Neural cell (in vitro differentiated cells): ENCODE results near the gene CSRNP3. TPM values are rescaled to one million over a fixed set of nuclear protein-coding genes. Genes with fewer than 3 reads are reported as not detected.

ENCODE experiments used
- H2AFZ ChIP-seq: fragments of 200-600, 300-800 bp; sonication (generic), shearing (Covaris generic); 2 replicates; pipeline ENCODE4 v1.6.0; 2014; ENCODE audit warnings: low read depth, mild to moderate bottlenecking, antibody characterized with exemption, low read length, moderate library complexity
- H3F3A ChIP-seq: fragments of 200-600 bp; shearing (Covaris generic); 2 replicates; pipeline ENCODE4 v1.6.1; 2016; ENCODE audit warnings: mild to moderate bottlenecking, moderate library complexity, mixed read lengths, antibody characterized with exemption, low read length; ENCODE audit not compliant: insufficient read depth, poor library complexity, severe bottlenecking
- H3K27ac ChIP-seq: fragments of 200-600, 300-800 bp; sonication (generic), shearing (Covaris generic); 2 replicates; pipeline ENCODE4 v1.5.1; 2014; ENCODE audit warnings: mild to moderate bottlenecking, low read length, moderate library complexity
- H3K27me3 ChIP-seq: fragments of 300-800, 200-600 bp; sonication (generic), shearing (Covaris generic); 2 replicates; pipeline ENCODE4 v1.6.0; 2014; ENCODE audit warnings: mild to moderate bottlenecking, low read depth, low read length, moderate library complexity; ENCODE audit not compliant: insufficient read depth
- H3K36me3 ChIP-seq: fragments of 300-800, 200-600 bp; sonication (generic), shearing (Covaris generic); 2 replicates; pipeline ENCODE4 v1.5.1; 2014; ENCODE audit warnings: mild to moderate bottlenecking, antibody characterized with exemption, low read length, moderate library complexity; ENCODE audit not compliant: insufficient read depth
- H3K4me2 ChIP-seq: fragments of 300-800, 200-600 bp; sonication (generic), shearing (Covaris generic); 2 replicates; pipeline ENCODE4 v1.6.0; 2014; ENCODE audit warnings: mild to moderate bottlenecking, low read length
- H3K4me3 ChIP-seq: fragments of 300-800, 200-600 bp; sonication (generic), shearing (Covaris generic); 2 replicates; pipeline ENCODE4 v1.5.1; 2014; ENCODE audit warnings: mild to moderate bottlenecking, low read length, moderate library complexity
- H3K79me2 ChIP-seq: fragments of 200-600 bp; shearing (Covaris generic); replicated peaks from 2 replicates; pipeline ENCODE4 v1.6.0; 2014; ENCODE audit warnings: mild to moderate bottlenecking, low read length, moderate library complexity; ENCODE audit not compliant: insufficient read depth
- H3K9ac ChIP-seq: fragments of 300-800, 200-600 bp; sonication (generic), shearing (Covaris generic); 2 replicates; pipeline ENCODE4 v1.6.1; 2016; ENCODE audit warnings: mild to moderate bottlenecking, low read length, mixed read lengths
- H3K9me2 ChIP-seq: fragments of 200-600 bp; shearing (Covaris generic); 2 replicates; pipeline ENCODE4 v1.6.1; 2016; ENCODE audit warnings: mild to moderate bottlenecking, low read length, mixed read lengths; ENCODE audit not compliant: insufficient read depth
- H3K9me3 ChIP-seq: fragments of 200-600, 300-800 bp; sonication (generic), shearing (Covaris generic); 2 replicates; pipeline ENCODE4 v1.6.1; 2016; ENCODE audit warnings: mild to moderate bottlenecking, mixed run types, low read length, moderate library complexity, mixed read lengths
- H4K20me1 ChIP-seq: fragments of 200-600 bp; shearing (Covaris generic); 2 replicates; pipeline ENCODE4 v1.6.1; 2016; ENCODE audit warnings: mild to moderate bottlenecking, mixed run types; ENCODE audit not compliant: insufficient read depth
- CTCF ChIP-seq: fragments of 450-650 bp; IDR thresholded peaks from 2 replicates; pipeline ENCODE4 v1.5.1; 2014; ENCODE audit warnings: antibody characterized with exemption, mild to moderate bottlenecking, moderate library complexity; ENCODE audit not compliant: poor library complexity, severe bottlenecking
- EP300 ChIP-seq: fragments of 450-650 bp; conservative IDR thresholded peaks from 2 replicates; pipeline ENCODE4 v1.6.1; 2014; ENCODE audit warnings: antibody characterized with exemption, mild to moderate bottlenecking, moderate library complexity; ENCODE audit not compliant: poor library complexity, severe bottlenecking
- EZH2 ChIP-seq: fragments of 200-600, 300-800 bp; shearing (Covaris generic), sonication (generic); IDR thresholded peaks from 2 replicates; pipeline ENCODE4 v1.6.1; 2014; ENCODE audit warnings: antibody characterized with exemption, low read length, borderline replicate concordance, mild to moderate bottlenecking; ENCODE audit not compliant: insufficient read depth, poor library complexity, severe bottlenecking
- MXI1 ChIP-seq: fragments of 450-650 bp; conservative IDR thresholded peaks from 2 replicates; pipeline ENCODE4 v1.6.1; 2014; ENCODE audit warnings: antibody characterized with exemption, mild to moderate bottlenecking; ENCODE audit not compliant: poor library complexity, severe bottlenecking
- POLR2AphosphoS5 ChIP-seq: IDR thresholded peaks from 2 replicates; pipeline ENCODE4 v1.6.1; 2012
- RAD21 ChIP-seq: fragments of 450-650 bp; conservative IDR thresholded peaks from 2 replicates; pipeline ENCODE4 v1.6.1; 2014; ENCODE audit warnings: antibody characterized with exemption, mild to moderate bottlenecking, moderate library complexity
- REST ChIP-seq: IDR thresholded peaks from 2 replicates; pipeline ENCODE4 v1.6.1; 2012; ENCODE audit warnings: borderline replicate concordance
- SMC3 ChIP-seq: fragments of 450-650 bp; conservative IDR thresholded peaks from 2 replicates; pipeline ENCODE4 v1.6.1; 2014; ENCODE audit warnings: antibody characterized with exemption, mild to moderate bottlenecking, moderate library complexity; ENCODE audit not compliant: poor library complexity
- TAF1 ChIP-seq: IDR thresholded peaks from 2 replicates; pipeline ENCODE4 v1.6.1; 2012; ENCODE audit warnings: low read depth
- polyA plus RNA-seq: library from polyadenylated mRNA; depleted of rRNA; stranded (reverse); fragments of >200 nt; gene quantifications from 2 replicates; pipeline ENCODE4 v1.2.3, GENCODE V29; 2014

Gene CSRNP3
- polyA plus RNA-seq, 1 donor from 2014 or later, result 66.6 TPM

- Histone ChIP-seq H4K20me1 (no peaks in the 10 kb centered on the region), H2AFZ (no peak overlapping the region), H3K79me2 (peaks cover 23% of the 10 kb centered on the region), H3K9me3 (no peaks in the 10 kb centered on the region), H3K27me3 (no peaks in the 10 kb centered on the region), H3K36me3 (peaks cover 27% of the 10 kb centered on the region), H3K9ac (no peak overlapping the region), H3K4me3 (no peak overlapping the region), H3F3A (no peaks in the 10 kb centered on the region), H3K9me2 (no peaks in the 10 kb centered on the region), H3K27ac (no peak overlapping the region), H3K4me2 (no peak overlapping the region)
- no peak for TF ChIP-seq EZH2
- TF ChIP-seq POLR2AphosphoS5, result no peak
- no peak for TF ChIP-seq EP300
- TF ChIP-seq SMC3, result no peak
- TF ChIP-seq TAF1, result no peak
- no peak for TF ChIP-seq CTCF
- TF ChIP-seq REST, result no peak
- no peak for TF ChIP-seq RAD21
- TF ChIP-seq MXI1, result no peak
These were observed 127.3 kb downstream of the CSRNP3 start for GRCh38 chr2:165596788-165597187.

DNA sequence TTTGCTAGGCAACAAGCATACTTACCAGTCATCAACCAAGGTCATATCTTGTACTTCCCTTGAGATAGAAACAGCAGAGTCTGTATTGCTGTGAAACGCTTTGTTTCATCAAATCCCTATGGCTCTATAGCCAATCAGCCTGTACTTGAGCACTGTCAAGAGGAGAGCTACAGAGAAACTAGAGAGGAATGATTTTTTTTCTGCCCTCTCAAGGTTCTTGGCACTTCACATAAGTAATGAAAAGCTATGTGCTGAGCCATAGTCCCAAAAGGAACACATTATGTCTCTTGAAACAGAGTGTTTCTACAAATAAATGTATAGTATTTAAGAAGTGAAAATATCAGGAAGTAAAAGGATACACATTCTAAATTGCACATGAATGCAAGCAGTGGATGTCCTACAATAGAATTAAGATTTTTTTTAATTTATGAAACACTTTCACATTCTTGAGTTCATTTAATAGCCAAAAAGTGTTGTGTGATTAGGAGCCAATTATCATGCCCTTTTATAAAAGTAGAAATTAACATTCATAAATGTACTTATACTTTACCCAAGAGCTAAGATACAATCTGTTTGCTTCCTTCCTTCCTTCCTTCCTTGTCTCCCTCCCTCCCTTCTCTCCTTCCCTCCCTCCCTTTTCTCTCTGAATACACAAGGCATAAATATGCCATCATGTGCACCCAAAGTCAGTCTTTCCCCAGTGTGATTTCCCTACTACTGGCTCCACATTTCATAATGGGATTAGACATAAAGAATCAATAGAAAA lies 131.8 kb downstream of the CSRNP3 start:
- no peak overlapping the region for H3K9ac ChIP-seq
- no peak overlapping the region for H3K27ac ChIP-seq
- H3K79me2 ChIP-seq, result peaks cover 34% of the 10 kb centered on the region
- no peak overlapping the region for H3K4me3 ChIP-seq
- H4K20me1 ChIP-seq, result no peaks in the 10 kb centered on the region
- no peak overlapping the region for H2AFZ ChIP-seq
- H3K9me2 ChIP-seq, result no peaks in the 10 kb centered on the region
- no peaks in the 10 kb centered on the region for H3K27me3 ChIP-seq
- H3K4me2 ChIP-seq, result no peak overlapping the region
- no peaks in the 10 kb centered on the region for H3K9me3 ChIP-seq
- H3K36me3 ChIP-seq, result peaks cover 34% of the 10 kb centered on the region
- no peaks in the 10 kb centered on the region for H3F3A ChIP-seq
- TF ChIP-seq RAD21 (no peak), TAF1 (no peak), CTCF (no peak), MXI1 (no peak), REST (no peak), SMC3 (no peak), EZH2 (no peak), POLR2AphosphoS5 (no peak), EP300 (no peak)
